Pancreas (tissue), 10 donors: ENCODE results near the gene ARSD. TPM values are rescaled to one million over a fixed set of nuclear protein-coding genes. Genes with fewer than 3 reads are reported as not detected.
A peak's percentile ranks its signal among the peaks of the same experiment; 100 is the strongest.

Experiments
- ATAC-seq, 4 donors: fragments of 200-7000 bp; cut with Tn5 transposase; one replicate each; pipeline versions ENCODE4 v1.8.0 to v1.9.1; 2020; ENCODE audit warnings: mild to moderate bottlenecking in 4 of 4, moderate library complexity in 4 of 4
- DNase-seq, 6 donors: peaks; one replicate each; pipeline ENCODE4 v3.0.0-alpha.2; 2020
- FAIRE-seq: peaks from 2 replicates; lab custom pipeline; 2012; peaks lifted over from hg19 to GRCh38; lab: Jason Lieb, UNC
- H3K27ac ChIP-seq, 4 donors: fragments of 200-600 bp; sonication (generic); 1 replicate in 3 of 4; 2 replicates in 1 of 4; pipeline versions ENCODE4 v1.5.0 to v1.8.0; 2020
- H3K27me3 ChIP-seq, 4 donors: fragments of 200-600 bp; one replicate each; pipeline ENCODE4 v1.8.0; 2021
- H3K36me3 ChIP-seq, 3 donors: fragments of 200-600 bp; sonication (generic) in 1 of 3; one replicate each; pipeline versions ENCODE4 v1.5.0 to v1.8.0; 2020 to 2021
- H3K4me1 ChIP-seq, 3 donors: fragments of 200-600 bp; one replicate each; pipeline ENCODE4 v1.8.0; 2021
- H3K4me3 ChIP-seq, 4 donors: fragments of 200-600 bp; sonication (generic) in 2 of 4; one replicate each; pipeline versions ENCODE4 v1.5.0 to v1.8.0; 2020 to 2021
- H3K9me3 ChIP-seq, 4 donors: fragments of 200-600 bp; one replicate each; pipeline ENCODE4 v1.8.0; 2021
- CTCF ChIP-seq, 4 donors: fragments of 200-600 bp; sonication (generic) in 3 of 4; IDR thresholded peaks; one replicate each; pipeline versions ENCODE4 v1.5.0 to v1.8.0; 2021; ENCODE audit warnings: antibody characterized with exemption in 4 of 4
- WGBS, 2 donors: extraction: QIAGEN DNeasy Blood & Tissue Kit; methylation state at CpG; one replicate each; pipeline ENCODE4 v1.1.7; 2013; 5-methylcytosine and 5-hydroxymethylcytosine counted together
- intact Hi-C, 3 donors: fragments of 100-400 bp; cut with DNase I; formaldehyde crosslinking; loops; one replicate each; pipeline versions ENCODE4 v1.11.1 to v1.14.2; 2022
- polyA plus RNA-seq, 2 donors: library from polyadenylated mRNA; stranded (reverse); fragments of 200-250 nt; gene quantifications; one replicate each; pipeline ENCODE4 v1.2.3, GENCODE V29; 2013
- total RNA-seq, 6 donors: library from RNA; stranded (reverse); fragmentation: NEBNext Ultra II Directional in 4 of 6; extraction: Animal tissue kit (Norgen Biotek cat#: 25700) in 4 of 6; gene quantifications; one replicate each; pipeline versions ENCODE4 v1.2.1 to v1.2.4, GENCODE V29; 2021 to 2023
- donor health status: healthy with polysubstance abuse.
- donor health status: DM: no; HTN: no; CAD: no; lungs with moderate emphysema.
- donor health status: DM: no; HTN: no; CAD: no.
- donor health status: control.
- donor health status: control.
- donor health status: Bipolar disorder and iron deficiency.
- donor health status: DM: yes; HTN: yes; CAD: no.
- donor health status: DM: no; HTN: no; CAD: no.
- donor health status: DM: no; HTN: no; CAD: no.
- donor health status: DM: yes; HTN: yes; CAD: no.

ARSD gene
- total and polyA plus RNA-seq, 8 donors, result 17.8 to 67.0 (median 51.4) TPM

GRCh38 chrX:2908125-2908685 is 20.9 kb downstream of the ARSD start:
- WGBS, 2 donors, result 87 to 93% methylated on average over 2 of the region's 2 CpGs
- no peak overlapping the region for H3K27ac ChIP-seq
- intact Hi-C loops, result no loop called here
- H3K9me3 ChIP-seq, result no peaks in the 10 kb centered on the region
- no peak overlapping the region for H3K4me3 ChIP-seq
- no peaks in the 10 kb centered on the region for H3K4me1 ChIP-seq
- TF ChIP-seq CTCF (IDR thresholded peaks at IDR 0.05), result no peak
- peak; percentile 74 for FAIRE-seq
- no peak for DNase-seq
- H3K27me3 ChIP-seq, result no peaks in the 10 kb centered on the region
- peaks cover 4 to 13% (median 7%) of the 10 kb centered on the region in 3 donors for H3K36me3 ChIP-seq
- ATAC-seq, result no peak

DNA sequence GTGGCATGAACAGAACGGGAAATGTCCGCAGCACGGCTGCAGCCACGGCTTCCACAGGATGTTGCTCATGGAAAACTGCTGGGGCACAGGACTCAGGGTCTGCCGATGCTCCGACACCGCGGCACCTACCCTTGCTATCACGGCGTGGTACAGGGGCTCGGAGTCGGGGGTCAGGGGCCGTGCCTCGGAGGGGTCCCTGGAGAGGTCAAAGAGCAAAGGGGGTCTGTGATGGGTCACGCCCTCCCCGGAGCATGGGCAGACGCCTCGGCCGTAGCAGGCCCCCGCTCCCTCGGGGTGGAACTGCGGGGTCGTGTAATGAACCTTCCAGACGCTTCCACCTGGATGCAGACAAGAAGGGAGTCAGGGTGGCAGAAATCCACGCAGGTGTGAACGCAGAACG is 21.8 kb downstream of the ARSD start:
- no peaks in the 10 kb centered on the region for H3K9me3 ChIP-seq
- no peak overlapping the region for H3K27ac ChIP-seq
- ATAC-seq (no peak), DNase-seq (peak in 1 of 6 donors; percentile 70), FAIRE-seq (no peak)
- peaks cover 4 to 13% (median 7%) of the 10 kb centered on the region in 3 donors for H3K36me3 ChIP-seq
- no peak overlapping the region for H3K4me3 ChIP-seq
- intact Hi-C loops, result no loop called here
- 94 to 96% methylated on average over 27 of the region's 27 CpGs for WGBS, 2 donors
- no peaks in the 10 kb centered on the region for H3K27me3 ChIP-seq
- H3K4me1 ChIP-seq, result no peaks in the 10 kb centered on the region
- TF ChIP-seq CTCF (IDR thresholded peaks at IDR 0.05), result no peak

DNA sequence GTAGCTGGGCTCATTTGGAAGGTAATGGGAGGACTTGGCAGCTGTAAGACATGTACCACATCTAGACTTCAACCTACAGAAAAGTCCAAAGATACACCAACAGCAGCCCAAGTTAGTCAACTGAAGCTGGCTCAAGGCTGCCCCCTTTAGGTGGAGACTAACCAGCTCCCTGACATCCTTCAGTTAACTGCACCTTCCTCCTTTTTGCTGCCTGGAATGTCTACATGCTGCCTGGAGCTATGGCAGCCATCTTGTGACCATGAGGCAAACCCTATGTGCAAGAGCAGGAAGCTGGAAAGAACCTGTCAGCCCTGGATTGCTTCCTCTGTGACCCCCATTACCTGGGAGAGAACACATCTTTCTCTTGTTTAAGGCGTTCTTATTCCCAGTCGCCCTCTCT is 25.8 kb downstream of the ARSD start:
- no peak for ATAC-seq
- no peak for DNase-seq
- Histone ChIP-seq H3K4me3 (no peak overlapping the region), H3K9me3 (no peaks in the 10 kb centered on the region), H3K27ac (no peak overlapping the region), H3K4me1 (peaks cover 12 to 16% (median 14%) of the 10 kb centered on the region in 3 donors), H3K36me3 (peaks cover 4 to 13% (median 7%) of the 10 kb centered on the region in 3 donors), H3K27me3 (no peaks in the 10 kb centered on the region)
- no peak for FAIRE-seq
- no peak for TF ChIP-seq CTCF (IDR thresholded peaks at IDR 0.05)
- WGBS, 2 donors, result 97 to 98% methylated on average over 2 of the region's 2 CpGs
- intact Hi-C loops, result no loop called here

GRCh38 chrX:2902841-2903240 is 26.3 kb downstream of the ARSD start:
- FAIRE-seq (no peak), DNase-seq (no peak), ATAC-seq (no peak)
- peaks cover 4 to 13% (median 6%) of the 10 kb centered on the region in 3 donors for H3K36me3 ChIP-seq
- whole genome bisulfite sequencing, 2 donors, result 95 to 96% methylated on average over 1 of the region's 1 CpG
- no peak overlapping the region for H3K4me3 ChIP-seq
- no peak overlapping the region for H3K27ac ChIP-seq
- H3K9me3 ChIP-seq, result no peaks in the 10 kb centered on the region
- TF ChIP-seq CTCF (IDR thresholded peaks at IDR 0.05), result no peak
- intact Hi-C loops, result no loop called here
- no peaks in the 10 kb centered on the region for H3K27me3 ChIP-seq
- peaks cover 12 to 16% (median 14%) of the 10 kb centered on the region in 3 donors for H3K4me1 ChIP-seq

DNA sequence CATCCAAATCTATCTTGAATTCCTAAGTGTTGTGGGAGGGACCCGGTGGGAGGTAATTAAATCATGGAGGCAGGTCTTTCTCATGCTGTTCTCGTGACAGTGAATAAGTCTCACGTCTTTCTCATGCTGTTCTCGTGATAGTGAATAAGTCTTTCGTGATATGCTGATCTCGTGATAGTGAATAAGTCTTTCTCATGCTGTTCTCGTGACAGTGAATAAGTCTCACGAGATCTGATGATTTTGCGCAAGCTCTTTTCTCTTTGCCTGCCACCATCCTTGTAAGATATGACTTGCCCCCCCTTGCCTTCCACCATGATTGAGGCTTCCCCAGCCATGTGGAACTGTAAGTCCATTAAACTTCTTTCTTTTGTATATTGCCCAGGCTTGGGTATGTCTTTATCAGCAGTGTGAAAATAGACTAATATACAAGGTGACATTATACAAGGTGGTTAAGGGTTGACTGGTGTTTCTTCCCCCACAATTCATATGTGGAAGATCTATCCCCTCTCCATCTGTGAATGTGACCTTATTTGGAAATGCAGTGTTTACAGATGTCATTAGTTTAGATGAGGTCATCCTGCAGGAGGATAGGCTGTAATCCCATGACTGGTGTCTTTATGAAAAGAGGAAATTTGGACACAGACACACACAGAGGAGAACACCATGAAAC is 27.6 kb downstream of the ARSD start:
- DNase-seq (no peak), ATAC-seq (no peak), FAIRE-seq (no peak)
- WGBS, 2 donors, result 91 to 94% methylated on average over 9 of the region's 9 CpGs
- Histone ChIP-seq H3K27me3 (no peaks in the 10 kb centered on the region), H3K36me3 (peaks cover 0 to 2% (median 0%) of the 10 kb centered on the region in 3 donors), H3K27ac (no peak overlapping the region), H3K4me1 (peaks cover 20 to 24% (median 21%) of the 10 kb centered on the region in 3 donors), H3K9me3 (no peaks in the 10 kb centered on the region), H3K4me3 (no peak overlapping the region)
- intact Hi-C loops, result no loop called here
- TF ChIP-seq CTCF (IDR thresholded peaks at IDR 0.05), result no peak
